K562 (cell line): ENCODE measurements around the gene SYCN. TPM values are rescaled to one million over a fixed set of nuclear protein-coding genes. Genes with fewer than 3 reads are reported as not detected.

Experiments
- ARHGAP35 ChIP-seq: fragments of 450-650 bp; IDR thresholded peaks from 2 replicates; pipeline ENCODE4 v1.6.1; 2018; ENCODE audit not compliant: partially characterized antibody
- BCOR ChIP-seq: fragments of 450-650 bp; IDR thresholded peaks from 2 replicates; pipeline ENCODE4 v1.6.1; 2016
- CC2D1A ChIP-seq: fragments of 450-650 bp; IDR thresholded peaks from 2 replicates; pipeline ENCODE4 v1.6.1; 2017; ENCODE audit warnings: mild to moderate bottlenecking
- HDAC6 ChIP-seq: IDR thresholded peaks from 2 replicates; pipeline ENCODE4 v1.6.1; 2012; ENCODE audit warnings: low read depth, mild to moderate bottlenecking, control low read depth, inconsistent platforms, low read length, moderate library complexity
- JUND ChIP-seq, 2 experiments: IDR thresholded peaks; 2 replicates in 1 of 2; 3 replicates in 1 of 2; pipeline ENCODE4 v1.6.1; 2011; ENCODE audit warnings: borderline replicate concordance in 2 of 2, low read depth in 2 of 2, low read length in 2 of 2, improper control_type of control experiment in 1 of 2, missing biosample characterization in 1 of 2, missing genetic modification characterization in 1 of 2, missing genetic modification reagents in 1 of 2
- L3MBTL2 ChIP-seq: fragments of 450-650 bp; IDR thresholded peaks from 2 replicates; pipeline ENCODE4 v1.6.1; 2016; ENCODE audit warnings: mild to moderate bottlenecking, moderate library complexity
- LCOR ChIP-seq: sonication (generic); formaldehyde crosslinking; IDR thresholded peaks from 2 replicates; pipeline ENCODE4 v1.8.0; 2022; ENCODE audit warnings: mild to moderate bottlenecking, missing genetic modification reagents
- NR1H2 ChIP-seq: sonication (generic); formaldehyde crosslinking; IDR thresholded peaks from 2 replicates; pipeline ENCODE4 v1.4.0; 2020; ENCODE audit warnings: mild to moderate bottlenecking, missing genetic modification reagents
- NR2F6 ChIP-seq: fragments of 450-650 bp; formaldehyde crosslinking; IDR thresholded peaks from 2 replicates; pipeline ENCODE4 v1.4.0; 2020; ENCODE audit warnings: mild to moderate bottlenecking
- RBBP5 ChIP-seq: fragments of 200-600 bp; sonication (generic); IDR thresholded peaks from 2 replicates; pipeline ENCODE4 v1.6.1; 2012; ENCODE audit warnings: borderline replicate concordance, mild to moderate bottlenecking, low read length, control low read depth, inconsistent platforms; ENCODE audit not compliant: insufficient read depth, poor library complexity, severe bottlenecking
- RERE ChIP-seq: sonication (generic); formaldehyde crosslinking; IDR thresholded peaks from 2 replicates; pipeline ENCODE4 v1.8.0; 2023; ENCODE audit warnings: missing genetic modification reagents, mild to moderate bottlenecking, borderline replicate concordance
- SETDB1 ChIP-seq: IDR thresholded peaks from one replicate; pipeline ENCODE4 v1.6.1; 2012; ENCODE audit warnings: low read length, control low read depth, inconsistent platforms
- SIN3B ChIP-seq: fragments of 450-650 bp; IDR thresholded peaks from 2 replicates; pipeline ENCODE4 v1.6.1; 2017; ENCODE audit warnings: low read depth, mild to moderate bottlenecking, moderate library complexity
- ZBTB12 ChIP-seq: fragments of 250-450 bp; sonication (Bioruptor Pico); IDR thresholded peaks from 2 replicates; pipeline ENCODE4 v1.4.0; 2020
- ZBTB26 ChIP-seq: fragments of 450-650 bp; formaldehyde crosslinking; IDR thresholded peaks from 2 replicates; pipeline ENCODE4 v1.4.0; 2022; ENCODE audit warnings: missing genetic modification characterization
- ZNF165 ChIP-seq: fragments of 250-450 bp; sonication (Bioruptor Pico); IDR thresholded peaks from 2 replicates; pipeline ENCODE4 v1.4.0; 2020; ENCODE audit warnings: borderline replicate concordance
- ZNF24 ChIP-seq: fragments of 450-650 bp; IDR thresholded peaks from 2 replicates; pipeline ENCODE4 v1.6.1; 2016
- ZNF398 ChIP-seq: fragments of 250-450 bp; sonication (Bioruptor Pico); IDR thresholded peaks from 2 replicates; pipeline ENCODE4 v1.8.0; 2021; ENCODE audit warnings: moderate library complexity, mild to moderate bottlenecking, inconsistent platforms
- ZNF778 ChIP-seq: fragments of 450-650 bp; formaldehyde crosslinking; IDR thresholded peaks from 2 replicates; pipeline ENCODE4 v1.4.0; 2020; ENCODE audit warnings: mild to moderate bottlenecking, moderate library complexity
- polyA plus RNA-seq, 8 experiments: library from polyadenylated mRNA; depleted of rRNA in 4 of 8; stranded (reverse) in 5 of 8; unstranded in 3 of 8; fragments of >200 nt; fragmentation: Nextera tagmentation in 2 of 8; fragmentation: Illumina TruSeq in 1 of 8; extraction: Ambion mirVana in 2 of 8; extraction: Trizol in 1 of 8; gene quantifications; 2 replicates each; pipeline versions ENCODE4 v1.2.1 to v1.2.3, GENCODE V29; 2011 to 2014; ENCODE audit warnings: inconsistent platforms in 1 of 8, missing spikeins in 1 of 8
- total RNA-seq, 7 experiments: library from RNA; depleted of rRNA in 6 of 7; stranded (reverse); fragments of >200 nt in 6 of 7; fragmentation: Illumina TruSeq in 2 of 7; extraction: Trizol in 2 of 7; gene quantifications; 2 replicates each; pipeline versions ENCODE4 v1.2.1 to v1.2.3, GENCODE V29; 2011 to 2021; ENCODE audit warnings: low replicate concordance in 1 of 7

The SYCN gene
- total and polyA plus RNA-seq, 9 of the 15 experiments (the other 6 are each of a cell fraction or from before 2014, with no cell fraction given): not detected

GRCh38 chr19:39212375-39212742 is 8.3 kb upstream of the SYCN start (continued):
- TF ChIP-seq ZNF398 (CRISPR knock-in tag) (no peak), BCOR (peak; percentile 54; the same call in 1 of the 2 replicates), ZBTB26 (no peak), LCOR (CRISPR knock-in tag) (no peak), NR1H2 (CRISPR knock-in tag) (no peak), ZNF24 (0 out of 2 replicates have a peak, but pooled peaks have one; percentile 21), L3MBTL2 (0 out of 2 replicates have a peak, but pooled peaks have one; percentile 24), ZBTB12 (no peak), ARHGAP35 (no peak), HDAC6 (no peak), NR2F6 (no peak), RERE (CRISPR knock-in tag) (no peak), CC2D1A (peak; percentile 92), SETDB1 (no peak), RBBP5 (no peak), ZNF165 (no peak), JUND (IDR thresholded peaks at IDR 0.05; ENCODE audit: borderline replicate concordance, low read depth, low read length) (peak; percentile 31; the same call in 1 of the 2 replicates), JUND (tag; IDR thresholded peaks at IDR 0.05; ENCODE audit: borderline replicate concordance, low read depth, low read length) (no peak), SIN3B (no peak), ZNF778 (CRISPR knock-in tag) (no peak)
